GM12872 (cell line): ENCODE data around the gene WHRN.

ENCODE experiments used
- TF ChIP-seq, protein P1 (sequence below): IDR thresholded peaks from 3 replicates; pipeline ENCODE4 v1.5.1; 2011; ENCODE audit warnings: low read depth, mild to moderate bottlenecking, low read length, moderate library complexity; ENCODE audit not compliant: insufficient read depth

WHRN gene

GRCh38 chr9:114450181-114450580, 55.1 kb downstream of the WHRN start:
- TF ChIP-seq, protein P1, sequence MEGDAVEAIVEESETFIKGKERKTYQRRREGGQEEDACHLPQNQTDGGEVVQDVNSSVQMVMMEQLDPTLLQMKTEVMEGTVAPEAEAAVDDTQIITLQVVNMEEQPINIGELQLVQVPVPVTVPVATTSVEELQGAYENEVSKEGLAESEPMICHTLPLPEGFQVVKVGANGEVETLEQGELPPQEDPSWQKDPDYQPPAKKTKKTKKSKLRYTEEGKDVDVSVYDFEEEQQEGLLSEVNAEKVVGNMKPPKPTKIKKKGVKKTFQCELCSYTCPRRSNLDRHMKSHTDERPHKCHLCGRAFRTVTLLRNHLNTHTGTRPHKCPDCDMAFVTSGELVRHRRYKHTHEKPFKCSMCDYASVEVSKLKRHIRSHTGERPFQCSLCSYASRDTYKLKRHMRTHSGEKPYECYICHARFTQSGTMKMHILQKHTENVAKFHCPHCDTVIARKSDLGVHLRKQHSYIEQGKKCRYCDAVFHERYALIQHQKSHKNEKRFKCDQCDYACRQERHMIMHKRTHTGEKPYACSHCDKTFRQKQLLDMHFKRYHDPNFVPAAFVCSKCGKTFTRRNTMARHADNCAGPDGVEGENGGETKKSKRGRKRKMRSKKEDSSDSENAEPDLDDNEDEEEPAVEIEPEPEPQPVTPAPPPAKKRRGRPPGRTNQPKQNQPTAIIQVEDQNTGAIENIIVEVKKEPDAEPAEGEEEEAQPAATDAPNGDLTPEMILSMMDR: no peak

- TF ChIP-seq, protein P1: no peak
These were observed 56.0 kb downstream of the WHRN start for GRCh38 chr9:114449236-114449635.

GRCh38 chr9:114448706-114449105, 56.6 kb downstream of the WHRN start:
- TF ChIP-seq, protein P1: no peak

DNA sequence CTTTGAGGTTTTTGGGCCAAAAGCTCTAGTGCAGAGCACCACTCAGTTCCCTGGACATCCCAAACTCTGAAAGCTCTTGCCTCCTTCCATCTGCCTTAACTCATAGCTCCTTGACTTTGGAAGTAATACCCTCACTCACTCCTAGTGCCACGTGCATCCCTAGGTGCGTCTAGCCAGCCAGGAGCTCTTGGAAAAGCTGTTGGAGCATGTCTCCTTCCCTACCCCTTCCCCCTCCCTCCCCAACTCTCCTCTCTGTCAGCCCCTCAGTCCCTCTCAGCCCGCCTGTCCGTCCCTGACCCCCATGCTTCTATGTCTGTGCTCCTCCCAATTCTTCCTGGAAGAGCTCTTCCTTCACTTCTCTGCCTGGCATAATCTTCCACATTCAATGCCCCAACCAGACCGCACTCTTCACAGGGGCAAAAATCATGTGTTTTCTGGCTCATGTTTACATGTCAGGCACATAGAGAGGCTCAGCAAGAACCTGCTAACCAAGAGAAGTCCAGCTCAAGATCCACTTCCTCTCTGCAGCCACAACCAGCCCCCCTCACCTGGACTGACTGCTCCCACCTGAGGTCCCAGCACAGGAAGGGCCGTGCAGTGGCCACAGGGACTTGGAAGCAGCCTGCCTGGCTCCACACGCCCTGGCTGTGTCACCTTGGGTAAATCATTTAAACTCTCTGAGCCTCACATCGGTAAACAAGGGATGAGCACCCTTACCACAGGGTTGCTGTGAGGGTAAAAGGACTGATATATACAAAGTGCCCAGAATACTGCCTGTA, 58.4 kb downstream of the WHRN start:
- TF ChIP-seq, protein P1: no peak

DNA sequence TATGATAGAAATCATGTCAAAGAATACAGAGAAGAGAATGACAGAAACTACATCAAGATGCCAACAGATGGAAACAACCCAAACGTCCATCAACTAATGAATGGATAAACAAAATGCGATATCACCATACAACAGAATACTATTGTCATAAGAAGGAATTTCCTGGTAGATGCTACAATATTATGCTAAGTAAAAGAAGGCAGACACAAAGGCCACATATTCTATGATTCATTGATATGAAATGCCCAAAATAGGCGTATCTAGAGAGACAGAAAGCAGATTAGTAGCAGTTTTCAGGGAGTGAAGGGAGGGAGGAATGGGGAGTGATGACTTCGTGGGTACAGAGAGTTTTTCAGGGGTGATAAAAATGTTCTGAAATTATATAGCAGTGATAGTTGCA, 59.2 kb downstream of the WHRN start:
- TF ChIP-seq, protein P1: no peak

GRCh38 chr9:114445616-114446015, 59.7 kb downstream of the WHRN start:
- TF ChIP-seq, protein P1: no peak

GRCh38 chr9:114442022-114442421, 63.3 kb downstream of the WHRN start:
- TF ChIP-seq, protein P1: no peak
